Muscle of back (tissue), 11 donors: ENCODE measurements around the gene DDC. TPM values are rescaled to one million over a fixed set of nuclear protein-coding genes. Genes with fewer than 3 reads are reported as not detected.
"Not testable (repeated sequence)": the region's sequence is repeated elsewhere in the genome, so short reads cannot be mapped to it uniquely, and the experiment has no call there.

Experiments used
- DNase-seq, 3 donors: peaks; one replicate each; pipeline versions ENCODE4 v3.0.0 to v3.0.0-alpha.2; 2013
- polyA plus RNA-seq, 10 donors: library from polyadenylated mRNA; unstranded; fragments of 120-200 nt; gene quantifications; one replicate each; pipeline ENCODE4 v1.2.1, GENCODE V29; 2013; ENCODE audit not compliant: insufficient read length in 10 of 10

DDC gene
- polyA plus RNA-seq, 10 donors, result 0.17 to 0.49 (median 0.29) TPM; not detected in 5

DNA sequence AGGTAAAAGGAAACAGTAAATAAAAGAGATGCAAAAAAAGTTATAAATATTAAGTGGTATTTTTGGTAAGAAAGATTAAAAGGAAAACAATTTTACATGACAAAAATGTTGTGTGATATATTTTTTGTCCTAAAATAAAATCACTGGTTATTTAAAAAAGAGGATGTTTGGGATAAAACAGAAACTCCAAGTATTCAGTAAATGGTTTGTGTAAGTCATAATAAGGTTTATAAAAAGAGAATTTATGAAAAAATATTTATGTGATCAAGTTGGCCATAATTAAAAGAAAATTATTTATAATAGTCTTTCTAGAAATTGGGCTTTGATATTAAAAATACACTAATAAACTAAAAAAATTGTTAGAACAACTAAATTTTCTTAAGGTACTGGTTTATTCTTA, 76.8 kb downstream of the DDC start:
- DNase-seq, result no peak

DNA sequence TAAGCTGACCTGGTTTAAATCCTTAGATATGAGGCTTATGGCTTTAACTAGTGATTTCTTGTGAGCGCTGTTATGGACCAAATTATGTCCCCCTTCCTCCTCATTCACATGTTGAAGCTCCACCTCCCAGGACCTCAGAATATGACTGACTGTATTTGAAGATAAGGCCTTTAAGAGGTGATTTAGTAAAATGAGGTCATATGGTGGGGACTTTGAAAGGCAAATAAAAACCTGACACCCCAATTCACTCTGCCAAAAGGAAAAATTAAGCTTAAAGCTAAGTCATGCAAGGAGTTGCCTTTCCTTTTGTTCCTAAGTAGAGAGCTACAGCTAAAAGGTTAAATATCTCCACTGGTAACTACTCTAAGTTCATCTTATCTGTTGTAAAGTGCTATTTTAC, 78.7 kb downstream of the DDC start:
- no peak for DNase-seq

GRCh38 chr7:50481867-50482266, 83.3 kb downstream of the DDC start:
- DNase-seq, result no peak

- DNase-seq, result no peak
These were observed 84.4 kb downstream of the DDC start for GRCh38 chr7:50480797-50481196.

DNA sequence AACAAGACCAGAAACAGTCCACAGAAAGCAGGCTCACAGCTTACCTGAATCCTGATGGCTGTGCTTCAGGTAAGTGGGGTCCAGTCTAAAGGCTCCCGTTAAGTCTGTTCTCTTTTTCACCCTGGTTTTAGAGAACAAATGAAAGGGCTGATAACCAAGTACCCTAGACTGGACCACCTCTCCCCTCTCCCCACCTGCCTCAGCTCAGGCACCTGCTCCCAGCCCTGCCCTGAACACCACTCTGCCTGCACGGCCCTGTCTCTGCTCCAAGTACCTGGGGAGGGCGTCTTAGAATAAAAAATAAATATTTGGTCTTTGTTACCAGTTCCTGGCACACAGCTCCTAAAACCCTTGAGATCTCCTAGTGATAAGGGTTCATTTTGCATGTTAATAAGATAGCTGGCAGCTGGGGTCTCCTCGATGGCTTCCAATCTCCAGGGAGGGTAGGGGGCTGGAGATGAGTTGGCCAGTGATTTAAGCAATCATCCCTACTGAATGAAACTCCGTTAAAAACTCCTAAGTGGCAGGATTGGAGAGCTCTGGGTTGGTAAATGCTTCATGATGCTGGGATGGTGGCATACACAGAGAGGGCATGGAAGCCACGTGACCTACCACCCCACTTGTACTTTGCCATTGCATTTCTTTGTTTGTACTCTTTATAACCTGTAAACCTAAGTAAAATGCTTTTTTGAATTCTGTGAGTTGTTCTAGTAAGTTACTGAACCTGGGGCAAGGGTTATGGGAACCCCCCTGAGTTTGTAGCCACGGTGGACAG, 85.3 kb downstream of the DDC start:
- DNase-seq, result no peak

- no peak for DNase-seq
These were observed 87.6 kb downstream of the DDC start for GRCh38 chr7:50477640-50478039.

GRCh38 chr7:50476953-50477625, 88.1 kb downstream of the DDC start:
- no peak for DNase-seq

DNA sequence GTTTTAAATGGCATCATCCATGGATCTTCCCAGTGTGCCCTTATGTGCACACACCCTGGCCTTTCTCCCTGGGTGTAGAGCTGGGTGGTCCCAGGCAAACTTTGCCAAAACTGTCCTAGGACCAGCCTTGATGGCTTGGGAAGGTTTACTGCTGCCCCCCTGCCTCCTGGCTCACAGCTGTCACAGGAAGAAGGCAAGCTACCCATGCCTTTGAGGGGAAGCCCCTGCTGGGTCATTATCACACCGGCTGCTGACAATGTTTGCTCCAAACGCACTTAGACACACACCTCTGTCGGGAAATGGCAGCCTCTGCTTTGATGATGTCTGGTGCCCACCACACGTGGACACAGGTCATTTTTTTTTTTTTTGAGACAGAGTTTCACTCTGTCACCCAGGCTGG, 89.9 kb downstream of the DDC start:
- DNase-seq, result no peak

GRCh38 chr7:50474382-50475160, 90.6 kb downstream of the DDC start:
- DNase-seq, result no peak

- DNase-seq, result no peak
These were observed 91.7 kb downstream of the DDC start for GRCh38 chr7:50473531-50473930.

DNA sequence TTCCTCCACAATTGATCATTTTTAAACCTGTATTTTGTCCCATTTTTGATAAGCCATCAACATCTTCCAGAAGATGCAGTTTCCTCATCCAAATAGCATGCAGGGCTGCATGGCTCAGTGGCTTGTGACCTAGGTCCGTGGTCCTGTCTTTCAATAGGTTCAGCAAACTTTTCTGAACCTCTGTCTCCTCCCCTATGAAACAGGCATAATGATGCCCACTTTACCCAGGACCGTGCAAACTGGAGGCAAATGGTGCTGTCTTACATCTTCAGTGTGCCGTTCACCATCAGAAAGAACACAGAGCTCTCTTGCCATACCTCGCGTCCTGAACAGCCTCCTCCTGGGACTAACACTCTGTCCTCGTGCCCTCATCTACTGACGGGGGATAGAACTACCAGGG, 92.8 kb downstream of the DDC start:
- no peak for DNase-seq

GRCh38 chr7:50471970-50472369, 93.2 kb downstream of the DDC start:
- no peak for DNase-seq

- no peak for DNase-seq
These were observed 94.7 kb downstream of the DDC start for GRCh38 chr7:50470250-50471163.

DNA sequence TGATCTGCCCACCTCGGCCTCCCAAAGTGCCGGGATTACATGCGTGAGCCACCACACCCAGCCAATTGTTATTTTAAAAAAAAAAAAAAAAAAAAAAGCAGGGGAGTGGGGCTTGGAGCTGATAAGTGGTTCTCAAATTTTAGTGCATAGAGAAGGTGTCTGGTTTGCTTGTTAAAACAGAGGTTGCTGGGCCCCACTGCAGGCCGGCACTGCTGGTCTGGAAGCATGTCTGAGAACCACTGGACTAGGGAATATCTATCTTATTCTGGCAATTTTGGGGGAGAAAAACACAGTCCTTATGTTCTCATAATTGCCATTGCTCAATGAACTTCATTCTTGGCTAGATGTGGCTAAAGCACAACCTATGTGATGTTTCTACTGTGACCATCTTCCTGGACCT, 96.0 kb downstream of the DDC start:
- DNase-seq, result no peak

DNA sequence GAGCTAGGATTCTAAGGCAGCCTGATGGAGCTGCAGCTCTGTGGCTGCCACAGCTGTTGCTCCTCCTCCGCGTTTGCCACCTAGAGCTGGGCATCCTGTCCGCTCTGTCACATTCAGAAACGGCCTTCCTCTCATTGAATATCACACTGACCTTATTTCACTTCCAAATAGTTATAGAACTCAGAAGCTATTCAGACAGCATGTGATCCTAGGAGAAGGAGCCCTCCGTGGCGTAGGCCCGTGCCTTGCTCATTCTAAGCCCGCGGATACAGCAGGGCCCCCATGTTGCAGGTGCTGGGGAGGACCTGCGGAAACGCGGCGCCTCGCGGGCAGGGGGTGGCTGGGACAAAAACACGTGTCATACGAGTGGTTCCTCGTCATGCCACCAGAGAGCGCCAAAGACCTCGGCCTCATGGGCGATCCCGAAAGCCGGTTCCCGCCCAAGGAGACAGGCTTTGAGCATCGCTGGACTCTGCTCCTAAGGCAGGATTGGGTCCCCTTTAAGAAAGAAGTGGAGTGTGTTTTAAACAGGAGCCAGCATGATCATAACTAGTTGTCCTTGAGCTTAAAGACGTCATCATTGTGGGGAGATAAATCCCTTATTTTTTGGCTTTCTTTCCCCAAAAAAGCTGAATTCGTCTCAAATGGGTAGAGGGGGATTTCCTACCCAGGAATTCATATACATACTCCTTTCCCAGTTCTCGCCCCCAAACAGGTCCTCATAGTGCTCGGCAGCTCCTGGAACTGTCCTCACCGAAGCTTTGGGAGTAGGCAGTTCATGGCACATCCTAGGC, 97.2 kb downstream of the DDC start:
- DNase-seq, result peak; percentile 51 to 84 (median 78)

- DNase-seq, result peak in 1 of 3 donors; percentile 8
These were observed 98.2 kb downstream of the DDC start for GRCh38 chr7:50466815-50467585.

- no peak for DNase-seq
These were observed 102.2 kb downstream of the DDC start for GRCh38 chr7:50463035-50463434.

- DNase-seq, result no peak
These were observed 102.8 kb downstream of the DDC start for GRCh38 chr7:50462361-50462760.

- no peak for DNase-seq
These were observed 103.5 kb downstream of the DDC start for GRCh38 chr7:50461695-50462094.

GRCh38 chr7:50459183-50459582, 106.0 kb downstream of the DDC start:
- DNase-seq, result not testable (repeated sequence)
